HG02852 (cell line): Measurements from ENCODE around the gene CYB5R3.

Experiments used
- ATAC-seq: cut with Tn5 transposase; IDR thresholded peaks from one replicate; pipeline ENCODE4 v1.9.1; 2021; ENCODE audit warnings: mild to moderate bottlenecking, moderate library complexity; ENCODE audit not compliant: unreplicated experiment

Gene CYB5R3

DNA sequence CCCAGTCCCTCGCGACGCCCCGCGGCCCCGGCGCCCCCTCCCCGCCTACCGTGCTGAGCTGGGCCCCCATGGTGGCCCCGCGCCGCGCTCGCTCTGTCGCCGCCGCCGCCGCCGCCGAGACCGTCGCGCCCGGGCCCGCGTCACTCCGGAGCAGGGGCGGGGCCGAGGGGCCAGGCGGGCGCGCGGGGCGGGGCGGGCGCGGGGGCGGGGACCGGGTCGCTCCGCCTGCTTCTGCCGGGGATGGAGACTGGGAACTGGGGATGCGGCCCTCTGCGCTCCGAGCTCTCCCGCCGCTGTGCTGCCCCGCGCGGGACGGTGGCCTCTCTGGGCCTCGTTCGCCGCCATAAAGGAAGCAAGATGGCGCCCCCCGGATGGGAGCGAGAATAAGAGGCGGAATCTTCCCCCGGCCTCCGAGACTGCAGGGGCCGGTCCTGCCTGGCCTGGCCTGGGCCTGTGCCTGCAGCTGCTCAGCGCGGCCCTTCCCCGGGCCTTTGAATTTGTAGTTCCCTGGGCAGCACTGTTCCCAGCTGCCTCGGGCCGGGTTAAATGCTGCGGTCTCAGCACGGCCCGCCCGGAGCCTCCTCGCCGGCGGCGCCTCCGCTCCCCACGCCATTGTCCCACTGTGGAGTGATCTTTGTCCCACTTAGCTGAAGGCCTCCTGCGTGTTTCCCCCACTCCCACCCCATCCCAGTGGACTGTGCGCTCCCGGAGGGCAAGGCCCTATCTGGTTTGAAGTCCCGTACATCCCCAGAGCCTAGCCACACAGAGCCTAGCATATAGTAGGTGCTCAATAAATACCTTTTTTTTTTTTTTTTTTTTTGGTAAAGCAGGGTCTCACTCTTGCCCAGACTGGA lies at the start of gene CYB5R3:
TSS of gene CYB5R3 (minus strand) at position 147 of the 854 bp plus-strand sequence. CDS start at position 70, 77 bp downstream.
- ATAC-seq: peak; percentile 74

- no peak for ATAC-seq
Measured at GRCh38 chr22:42697542-42698013, 48.4 kb upstream of the CYB5R3 start.

DNA sequence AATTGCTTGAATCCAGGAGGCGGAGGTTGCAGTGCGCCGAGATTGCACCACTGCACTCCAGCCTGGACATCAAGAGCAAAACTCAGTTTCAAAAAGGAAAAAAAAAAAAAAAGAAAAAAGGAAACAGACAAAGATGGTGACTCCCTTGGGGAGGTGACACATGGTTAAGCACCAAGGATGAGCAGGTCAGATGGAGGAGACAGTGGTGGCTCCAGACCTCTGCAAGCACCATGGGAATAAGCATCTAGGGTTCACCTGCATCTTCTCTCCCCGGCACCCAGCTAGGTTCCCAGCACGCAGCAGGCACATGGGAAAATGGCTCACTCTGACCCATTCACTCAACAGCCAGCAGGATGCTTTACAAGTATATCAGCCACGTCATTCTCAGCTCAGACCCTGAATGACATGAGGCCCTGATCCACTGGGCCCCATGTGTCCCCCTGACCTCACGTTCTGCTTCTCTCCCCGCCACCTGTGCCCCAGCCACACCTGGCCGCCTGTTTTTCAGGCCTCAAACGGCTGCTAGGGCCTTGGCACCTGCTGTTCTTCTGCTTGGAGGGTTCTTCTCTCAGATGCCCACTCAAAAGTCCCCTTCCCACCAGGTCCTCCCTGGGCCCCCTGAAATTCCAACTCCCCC lies 47.3 kb upstream of the CYB5R3 start:
- no peak for ATAC-seq

- no peak for ATAC-seq
Measured at GRCh38 chr22:42695294-42695693, 46.1 kb upstream of the CYB5R3 start.

- ATAC-seq: no peak
Measured at GRCh38 chr22:42693763-42694683, 44.8 kb upstream of the CYB5R3 start.

- ATAC-seq: no peak
Measured at GRCh38 chr22:42693055-42693762, 44.0 kb upstream of the CYB5R3 start.

DNA sequence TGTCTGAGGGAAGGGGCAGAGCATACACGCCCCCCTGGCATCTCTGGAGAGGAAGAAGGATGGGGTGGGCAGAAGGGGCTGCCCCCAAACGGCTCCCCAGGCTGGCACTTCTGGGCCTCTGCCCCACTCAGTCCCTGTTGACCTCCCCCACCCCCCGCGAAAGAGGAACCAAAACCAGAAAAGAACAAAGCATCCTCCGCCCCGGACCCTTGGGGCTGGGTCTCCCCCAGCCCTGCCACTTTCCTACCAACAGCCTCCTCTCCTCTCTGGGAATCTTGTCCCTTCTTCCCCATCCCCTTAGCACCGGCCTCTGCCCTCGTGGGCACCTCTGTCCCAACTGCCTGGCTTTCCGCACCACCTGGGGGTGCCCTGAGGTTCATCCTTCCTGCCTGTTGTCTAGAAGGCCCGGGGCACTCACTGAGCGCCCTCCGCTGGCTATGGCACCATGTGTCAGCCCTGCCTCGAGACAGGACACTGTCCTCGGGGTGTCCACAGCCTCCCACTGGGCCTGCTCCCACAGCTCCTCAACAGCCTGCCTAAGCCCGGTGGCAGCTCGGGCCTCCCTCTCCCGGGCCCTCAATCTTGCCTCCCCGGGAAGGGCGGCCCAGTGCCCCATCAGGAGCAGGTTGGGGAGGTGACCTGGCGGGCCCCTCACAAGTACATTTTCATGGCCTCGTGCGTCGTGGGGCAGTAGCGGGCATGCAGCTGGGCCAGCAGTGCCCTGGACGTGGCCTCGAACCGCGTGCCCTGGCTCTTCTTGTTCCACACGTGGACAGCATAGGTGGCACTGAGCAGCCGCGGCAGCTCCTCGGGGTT lies 43.3 kb upstream of the CYB5R3 start:
- no peak for ATAC-seq

DNA sequence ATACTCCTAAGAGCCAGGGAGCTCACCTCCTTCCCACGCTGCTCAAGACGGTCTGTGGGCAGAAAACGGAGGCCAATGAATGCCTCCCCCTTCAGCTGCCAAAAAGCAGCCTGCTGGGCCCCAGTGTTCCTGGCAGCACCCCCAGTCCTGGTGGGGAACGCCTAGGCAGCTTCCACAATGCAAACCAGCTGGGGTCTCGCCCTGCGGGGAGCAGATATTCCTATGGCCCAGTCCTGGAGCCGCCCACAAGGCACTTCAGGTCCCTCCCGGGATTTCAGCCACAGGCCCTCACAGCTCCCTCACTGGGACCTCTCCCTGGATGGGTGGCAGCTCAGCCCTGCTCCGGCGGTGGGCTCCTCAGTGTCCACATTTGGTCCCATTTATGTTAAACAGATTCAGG lies 42.2 kb upstream of the CYB5R3 start:
- no peak for ATAC-seq

DNA sequence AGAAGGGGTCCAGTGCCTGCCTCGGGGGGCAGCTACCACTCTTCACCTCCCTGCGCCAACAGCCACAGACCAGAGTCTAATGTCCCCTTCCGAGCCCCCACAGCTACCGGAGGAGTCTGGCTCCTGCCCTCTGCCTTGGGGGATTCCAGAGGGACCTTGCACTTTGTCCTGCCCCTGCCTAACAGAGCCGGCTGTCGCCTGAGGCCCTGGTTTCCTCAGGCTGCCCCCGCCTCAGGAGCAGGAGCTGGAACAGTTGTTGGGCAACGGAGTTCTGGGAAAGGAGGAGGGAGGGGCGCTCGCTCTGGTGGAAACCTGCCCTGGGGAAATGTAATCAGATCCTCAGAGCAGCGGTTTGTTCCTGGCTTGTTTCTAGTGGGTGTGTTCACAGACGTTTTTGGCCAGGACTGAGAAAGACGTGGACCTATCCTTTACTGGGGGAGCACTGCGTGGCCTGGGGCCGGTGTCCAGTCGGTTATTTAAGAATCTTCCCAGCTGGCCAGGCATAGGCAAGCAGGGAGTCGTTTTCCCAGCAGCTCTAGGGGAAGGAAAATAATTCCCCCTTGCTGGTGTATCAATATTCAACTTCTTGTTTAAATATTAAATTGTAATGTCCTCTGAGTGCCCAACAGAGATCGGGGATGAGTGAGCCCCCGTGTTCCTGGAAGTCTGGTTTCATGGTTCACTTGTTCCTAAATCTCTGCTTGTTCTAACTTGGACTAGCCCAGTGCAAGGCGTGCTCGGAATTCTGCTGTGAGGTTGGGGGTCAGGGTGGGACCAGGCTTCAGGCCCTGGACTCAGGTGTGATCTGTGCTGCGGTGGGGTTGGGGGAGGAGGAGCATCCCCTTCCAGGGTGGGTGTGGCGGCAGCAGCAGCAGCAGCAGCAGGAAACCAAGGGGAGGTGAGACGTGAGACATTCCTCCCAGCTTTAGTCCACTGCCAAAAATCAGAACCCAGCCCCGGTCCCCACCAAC lies 39.3 kb upstream of the CYB5R3 start:
- no peak for ATAC-seq

DNA sequence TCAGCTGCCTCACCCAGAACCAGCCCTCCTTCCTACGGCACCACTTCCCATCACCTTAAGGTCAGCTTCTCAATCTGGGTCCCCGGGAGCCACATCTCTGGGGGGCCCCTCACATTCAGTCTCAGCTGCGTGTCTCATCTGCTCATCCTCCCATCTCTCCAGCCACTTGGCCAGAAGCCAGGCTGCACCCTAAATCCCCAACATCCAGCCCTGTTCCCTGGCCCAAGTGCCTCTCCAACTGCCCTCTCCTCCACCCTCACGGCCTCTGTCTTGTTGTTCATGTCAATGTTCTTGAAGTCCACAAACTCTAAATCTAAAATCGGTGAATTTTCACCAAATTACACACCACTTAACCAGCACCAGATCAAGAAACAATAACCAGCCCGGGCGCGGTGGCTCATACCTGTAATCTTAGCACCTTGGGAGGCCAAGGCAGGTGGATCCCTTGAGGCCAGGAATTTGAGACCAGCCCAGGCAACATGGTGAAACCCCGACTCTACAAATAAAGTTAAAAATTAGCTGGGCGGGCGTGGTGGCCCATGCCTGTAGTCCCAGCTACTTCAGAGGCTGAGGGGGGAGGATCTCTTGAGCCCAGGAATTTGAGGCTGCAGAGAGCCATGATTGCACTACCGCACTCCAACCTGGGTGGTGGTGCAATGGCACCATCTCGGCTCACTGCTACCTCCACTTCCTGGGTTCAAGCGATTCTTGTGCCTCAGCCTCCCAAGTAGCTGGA lies 37.7 kb upstream of the CYB5R3 start:
- no peak for ATAC-seq

- ATAC-seq: no peak
Measured at GRCh38 chr22:42685941-42686653, 36.9 kb upstream of the CYB5R3 start.

DNA sequence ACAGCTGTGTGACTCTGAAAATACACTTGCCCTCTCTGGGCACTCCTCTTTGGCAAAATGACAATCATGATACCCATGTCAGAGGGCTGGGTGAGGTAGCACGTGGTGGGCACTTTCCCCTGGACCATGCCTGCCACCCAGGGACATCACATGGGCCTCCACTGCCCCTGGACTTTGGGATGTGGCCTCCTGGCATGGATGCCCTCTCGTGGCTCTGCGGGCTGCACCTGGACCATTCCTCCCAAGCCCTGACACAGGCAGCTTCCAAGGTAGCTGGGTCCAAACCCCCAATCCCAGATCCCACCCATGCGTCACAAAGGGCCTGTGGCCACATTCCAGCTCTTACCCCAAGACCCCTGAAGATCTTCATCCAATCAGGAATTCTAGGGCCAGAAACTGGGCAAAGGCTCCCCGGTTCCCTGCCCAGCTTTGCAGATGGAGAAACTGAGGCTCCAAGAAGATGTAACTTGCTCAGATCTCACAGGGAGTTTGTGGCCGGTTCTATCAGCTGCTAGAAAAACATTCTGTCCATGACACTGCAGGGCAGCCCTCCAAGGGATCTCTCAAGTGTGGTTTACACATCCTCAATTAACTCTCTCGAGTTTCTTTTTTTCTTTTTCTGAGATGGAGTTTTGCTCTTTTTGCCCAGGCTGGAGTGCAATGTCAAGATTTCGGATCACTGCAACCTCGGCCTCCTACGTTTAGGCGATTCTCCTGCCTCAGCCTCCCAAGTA lies 35.4 kb upstream of the CYB5R3 start:
- no peak for ATAC-seq

DNA sequence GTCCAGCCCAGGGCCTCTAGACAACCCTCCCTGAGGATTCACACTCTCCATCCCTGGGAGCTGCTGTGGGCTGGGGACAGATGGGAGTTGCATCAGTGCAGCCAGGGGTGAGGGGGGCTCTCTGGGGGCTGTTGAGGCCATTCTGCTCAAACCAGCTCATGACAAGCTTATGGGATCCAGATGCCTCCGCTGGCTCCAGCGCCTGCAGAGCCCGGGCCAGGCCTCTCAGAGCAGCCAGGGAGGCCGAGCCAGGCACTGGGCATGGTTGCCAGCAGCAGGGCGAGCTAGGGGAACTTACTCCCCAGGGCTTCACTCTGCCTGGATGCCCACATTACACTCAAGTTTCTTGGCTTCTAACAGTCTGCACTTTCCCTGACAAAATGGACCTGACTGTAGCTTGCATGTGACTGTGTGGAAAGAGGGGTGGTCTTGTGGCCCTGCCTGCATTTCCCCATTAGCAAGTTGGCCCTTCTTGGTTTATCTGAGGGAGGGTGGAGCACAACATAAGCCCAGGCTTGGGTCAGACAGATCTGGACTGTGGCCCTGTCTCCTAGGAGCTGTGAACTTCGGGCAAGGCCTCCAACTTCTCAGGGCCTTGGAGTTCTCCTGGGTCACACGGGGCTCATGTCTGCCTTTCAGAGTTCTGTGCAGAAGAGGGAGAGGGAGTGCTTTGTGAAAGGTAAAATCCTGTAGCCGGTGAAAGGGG lies 34.5 kb upstream of the CYB5R3 start:
- ATAC-seq: no peak

DNA sequence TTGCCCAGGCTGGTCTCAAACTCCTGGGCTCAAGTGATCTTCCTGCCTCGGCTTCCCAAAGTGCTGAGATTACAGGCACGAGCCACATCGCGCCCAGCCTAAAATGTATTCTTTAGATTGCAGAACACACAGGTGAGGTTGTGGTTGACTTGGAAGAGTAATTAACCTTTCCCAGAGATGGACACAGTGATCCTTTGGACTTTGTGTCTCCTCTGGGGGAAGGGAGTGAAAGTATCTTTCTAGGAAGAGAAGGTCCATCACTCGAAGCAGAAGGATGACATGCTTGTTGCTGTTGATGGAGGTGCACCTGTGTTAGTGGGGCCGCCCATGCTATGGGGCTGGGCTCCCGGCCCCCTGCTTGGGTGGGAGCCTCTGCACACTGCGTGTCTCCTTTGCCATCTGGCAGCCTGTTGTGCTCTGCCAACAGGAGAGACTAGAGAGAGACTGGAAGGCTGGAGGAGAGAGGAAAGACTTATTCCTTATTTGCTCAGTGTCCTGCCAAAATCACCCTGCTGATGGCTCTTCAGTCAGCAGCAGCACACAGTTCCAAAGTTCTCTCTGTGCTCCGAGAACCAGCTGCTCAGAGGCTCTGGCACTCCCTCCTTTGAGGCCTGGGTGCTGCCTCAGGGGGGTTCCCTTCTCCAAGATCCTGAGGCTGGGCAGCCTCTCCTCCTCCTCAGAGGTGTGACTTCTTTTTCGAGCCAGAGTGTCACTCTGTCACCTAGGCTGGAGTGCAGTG lies 33.1 kb upstream of the CYB5R3 start:
- no peak for ATAC-seq

DNA sequence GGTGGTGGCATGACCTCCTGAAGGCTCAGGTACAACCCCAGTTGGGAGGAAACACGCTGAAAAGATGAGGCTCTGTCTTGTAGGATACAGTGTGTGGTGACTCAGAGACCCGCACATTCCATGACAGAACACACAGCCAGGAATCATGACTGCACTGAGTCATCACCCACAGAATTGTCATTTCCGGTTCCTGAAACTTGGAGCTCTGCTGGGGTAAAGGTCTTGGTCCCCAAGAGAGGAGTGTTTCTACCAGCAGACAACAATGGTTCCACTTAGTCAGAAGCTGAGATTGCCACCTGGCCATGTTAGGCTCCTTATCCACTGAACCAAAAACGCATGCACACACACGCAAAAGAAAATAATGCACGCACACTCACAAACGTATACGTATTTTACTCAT lies 31.5 kb upstream of the CYB5R3 start:
- ATAC-seq: no peak
